GM18907 (cell line): ENCODE measurements around the gene ZNF804B.

Source experiments
- ATAC-seq: cut with Tn5 transposase; IDR thresholded peaks from one replicate; pipeline ENCODE4 v1.9.1; 2021; ENCODE audit warnings: mild to moderate bottlenecking, moderate library complexity; ENCODE audit not compliant: unreplicated experiment

The ZNF804B gene

GRCh38 chr7:88965371-88965770 lies 205.9 kb downstream of the ZNF804B start:
- no peak for ATAC-seq

GRCh38 chr7:88967432-88967831 lies 207.9 kb downstream of the ZNF804B start:
- ATAC-seq: no peak

- no peak for ATAC-seq
Observed at GRCh38 chr7:88969167-88969566, 209.7 kb downstream of the ZNF804B start.

- no peak for ATAC-seq
Observed at GRCh38 chr7:88985295-88985694, 225.8 kb downstream of the ZNF804B start.

- ATAC-seq: no peak
Observed at GRCh38 chr7:89001306-89001705, 241.8 kb downstream of the ZNF804B start.

GRCh38 chr7:89002981-89003956 lies 243.8 kb downstream of the ZNF804B start:
- ATAC-seq: peak; percentile 87

- ATAC-seq: no peak
Observed at GRCh38 chr7:89012016-89012415, 252.5 kb downstream of the ZNF804B start.

GRCh38 chr7:89017695-89018094 lies 258.2 kb downstream of the ZNF804B start:
- ATAC-seq: no peak

GRCh38 chr7:89021741-89022140 lies 262.2 kb downstream of the ZNF804B start:
- no peak for ATAC-seq

GRCh38 chr7:89023206-89023605 lies 263.7 kb downstream of the ZNF804B start:
- ATAC-seq: no peak

- ATAC-seq: no peak
Observed at GRCh38 chr7:89023877-89024276, 264.4 kb downstream of the ZNF804B start.

- ATAC-seq: no peak
Observed at GRCh38 chr7:89027781-89028180, 268.3 kb downstream of the ZNF804B start.

- no peak for ATAC-seq
Observed at GRCh38 chr7:89028319-89028718, 268.8 kb downstream of the ZNF804B start.

GRCh38 chr7:89029864-89030263 lies 270.4 kb downstream of the ZNF804B start:
- ATAC-seq: no peak

GRCh38 chr7:89041240-89041639 lies 281.7 kb downstream of the ZNF804B start:
- no peak for ATAC-seq

GRCh38 chr7:89042940-89043339 lies 283.4 kb downstream of the ZNF804B start:
- ATAC-seq: no peak

GRCh38 chr7:89049043-89049442 lies 289.5 kb downstream of the ZNF804B start:
- no peak for ATAC-seq

GRCh38 chr7:89053130-89053529 lies 293.6 kb downstream of the ZNF804B start:
- ATAC-seq: no peak

GRCh38 chr7:89054361-89054760 lies 294.9 kb downstream of the ZNF804B start:
- no peak for ATAC-seq

- no peak for ATAC-seq
Observed at GRCh38 chr7:89060234-89060633, 300.7 kb downstream of the ZNF804B start.

- ATAC-seq: no peak
Observed at GRCh38 chr7:89064831-89065230, 305.3 kb downstream of the ZNF804B start.

- no peak for ATAC-seq
Observed at GRCh38 chr7:89067048-89067447, 307.5 kb downstream of the ZNF804B start.

- ATAC-seq: no peak
Observed at GRCh38 chr7:89072081-89072480, 312.6 kb downstream of the ZNF804B start.
